Subcutaneous adipose tissue (tissue), 4 donors: Measurements from ENCODE around the gene ANKRD23. TPM values are rescaled to one million over a fixed set of nuclear protein-coding genes. Genes with fewer than 3 reads are reported as not detected.

Experiments
- total RNA-seq, 4 donors: library from RNA; depleted of rRNA; stranded (reverse); fragments of >200 nt; gene quantifications; one replicate each; pipeline ENCODE4 v1.1.0, GENCODE V29; 2016
- TF ChIP-seq, protein P1 (sequence below): fragments of 450-650 bp; IDR thresholded peaks from one replicate; pipeline ENCODE4 v1.5.1; 2016; ENCODE audit warnings: low read depth, mild to moderate bottlenecking, control low read depth, antibody characterized with exemption, moderate library complexity

Gene ANKRD23
- total RNA-seq, 4 donors from 2014 or later: 1.7 to 4.3 (median 2.9) TPM; not detected in 1

DNA sequence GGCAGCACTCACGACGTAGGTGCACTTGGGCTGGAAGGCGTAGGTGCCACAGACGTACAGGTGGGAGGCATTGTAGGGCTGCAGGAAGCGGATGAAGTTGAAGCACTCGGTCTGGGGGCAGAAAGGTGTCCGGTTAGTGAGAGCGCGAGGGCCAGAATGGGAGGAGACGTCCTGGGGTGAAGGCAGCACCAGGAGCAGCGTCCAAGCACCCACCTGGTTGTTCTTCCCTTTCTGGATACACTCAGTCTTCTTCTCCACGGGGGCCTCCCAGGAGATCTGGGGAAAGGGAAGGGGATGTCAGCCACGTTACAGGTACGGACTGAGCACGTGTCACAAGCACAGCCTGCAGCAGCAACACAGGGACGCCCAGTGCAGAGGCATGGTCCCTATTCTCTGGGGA lies 21.8 kb upstream of the ANKRD23 start:
- TF ChIP-seq, protein P1, sequence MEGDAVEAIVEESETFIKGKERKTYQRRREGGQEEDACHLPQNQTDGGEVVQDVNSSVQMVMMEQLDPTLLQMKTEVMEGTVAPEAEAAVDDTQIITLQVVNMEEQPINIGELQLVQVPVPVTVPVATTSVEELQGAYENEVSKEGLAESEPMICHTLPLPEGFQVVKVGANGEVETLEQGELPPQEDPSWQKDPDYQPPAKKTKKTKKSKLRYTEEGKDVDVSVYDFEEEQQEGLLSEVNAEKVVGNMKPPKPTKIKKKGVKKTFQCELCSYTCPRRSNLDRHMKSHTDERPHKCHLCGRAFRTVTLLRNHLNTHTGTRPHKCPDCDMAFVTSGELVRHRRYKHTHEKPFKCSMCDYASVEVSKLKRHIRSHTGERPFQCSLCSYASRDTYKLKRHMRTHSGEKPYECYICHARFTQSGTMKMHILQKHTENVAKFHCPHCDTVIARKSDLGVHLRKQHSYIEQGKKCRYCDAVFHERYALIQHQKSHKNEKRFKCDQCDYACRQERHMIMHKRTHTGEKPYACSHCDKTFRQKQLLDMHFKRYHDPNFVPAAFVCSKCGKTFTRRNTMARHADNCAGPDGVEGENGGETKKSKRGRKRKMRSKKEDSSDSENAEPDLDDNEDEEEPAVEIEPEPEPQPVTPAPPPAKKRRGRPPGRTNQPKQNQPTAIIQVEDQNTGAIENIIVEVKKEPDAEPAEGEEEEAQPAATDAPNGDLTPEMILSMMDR: no peak

DNA sequence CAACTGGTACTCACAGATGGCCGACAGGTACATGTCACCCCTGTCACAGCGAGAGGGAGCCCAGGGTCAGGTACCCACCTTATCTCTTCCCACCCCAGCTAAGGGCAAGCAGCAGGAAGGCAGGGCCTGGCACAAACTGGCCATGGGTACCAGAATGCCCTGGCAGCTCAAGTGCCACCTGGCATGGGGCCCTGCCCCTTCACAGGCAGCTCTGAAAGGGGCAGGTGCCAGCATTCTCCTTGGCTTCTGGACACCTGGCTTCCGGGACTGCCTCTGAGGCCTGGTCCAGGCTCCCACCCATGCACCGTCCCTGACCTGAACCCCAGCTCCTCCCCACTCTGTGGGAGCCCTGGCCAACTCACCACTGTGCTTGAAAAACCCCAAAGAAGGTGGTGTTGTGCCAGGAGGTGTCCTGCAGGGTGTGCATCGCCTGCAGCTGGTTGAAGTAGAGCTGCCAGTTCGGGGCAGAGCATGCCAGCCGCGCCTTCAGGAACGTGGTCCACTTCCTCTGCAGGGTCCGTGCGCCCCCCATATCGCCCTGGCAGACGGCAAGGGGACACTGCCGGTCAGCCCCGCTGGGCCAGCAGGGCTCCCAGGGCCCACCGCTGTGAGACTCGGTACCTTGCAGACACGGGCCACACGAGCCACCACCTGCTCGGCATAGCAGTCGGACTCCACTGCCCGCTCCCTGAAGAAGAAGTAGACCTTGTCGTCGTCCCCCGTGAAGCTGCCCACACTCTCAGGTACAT lies 20.7 kb upstream of the ANKRD23 start:
- TF ChIP-seq, protein P1: no peak

DNA sequence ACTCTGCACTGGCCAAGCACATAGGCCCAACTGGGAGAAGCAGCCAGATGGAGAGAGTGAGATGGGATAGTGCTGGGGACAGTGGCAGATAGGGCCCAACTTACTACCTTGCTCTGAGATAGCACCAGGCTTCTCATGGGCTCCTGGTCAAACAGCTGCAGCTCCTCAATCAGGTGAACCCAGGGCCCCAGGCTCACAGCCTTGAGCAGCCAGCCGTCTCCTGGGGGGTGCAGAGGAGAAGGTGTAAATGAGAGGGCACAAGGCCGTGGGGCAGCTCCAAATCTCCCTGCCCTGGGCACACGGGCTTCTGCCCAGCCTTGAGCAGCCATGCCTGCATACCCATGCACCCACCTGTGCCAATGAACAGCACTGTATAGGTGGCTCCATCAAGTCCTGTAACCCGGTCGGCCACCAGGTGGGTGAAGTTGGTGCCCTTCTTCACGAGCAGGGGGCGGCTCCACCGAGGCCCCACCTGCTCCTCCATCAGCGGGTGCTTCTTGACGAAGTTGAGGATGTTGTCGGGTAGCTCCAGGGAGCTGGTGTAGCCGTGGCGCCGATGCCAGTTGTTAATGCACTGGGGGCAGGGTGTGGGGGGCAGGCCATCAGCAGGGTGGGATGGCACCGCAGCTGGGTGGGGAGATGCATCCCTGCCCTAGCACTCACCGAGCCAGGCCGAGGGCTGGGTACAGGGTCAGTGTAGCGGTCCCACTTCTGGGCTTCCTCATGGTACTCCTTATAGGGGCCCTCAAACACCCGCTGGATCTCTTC lies 19.9 kb upstream of the ANKRD23 start:
- TF ChIP-seq, protein P1: no peak

DNA sequence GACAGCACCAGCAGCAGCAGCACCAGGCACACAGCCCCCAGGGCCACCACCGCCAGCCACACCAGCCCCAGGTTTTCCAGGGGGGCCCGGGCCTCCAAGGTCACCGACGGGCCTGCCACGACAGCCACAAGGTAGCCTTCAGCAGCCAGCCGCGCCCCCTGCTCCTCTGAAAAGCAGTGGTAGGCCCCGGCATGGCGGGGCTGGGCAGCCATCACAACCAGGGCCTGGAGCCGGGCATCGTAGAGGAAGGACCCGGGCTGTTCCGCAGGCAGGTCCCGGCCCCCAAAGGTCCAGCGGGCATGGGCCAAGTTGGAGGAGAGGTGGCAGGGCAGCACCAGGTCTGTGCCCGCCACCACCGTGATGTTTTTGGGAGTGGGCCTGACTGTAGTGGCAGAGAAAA lies 17.3 kb upstream of the ANKRD23 start:
- TF ChIP-seq, protein P1: no peak

DNA sequence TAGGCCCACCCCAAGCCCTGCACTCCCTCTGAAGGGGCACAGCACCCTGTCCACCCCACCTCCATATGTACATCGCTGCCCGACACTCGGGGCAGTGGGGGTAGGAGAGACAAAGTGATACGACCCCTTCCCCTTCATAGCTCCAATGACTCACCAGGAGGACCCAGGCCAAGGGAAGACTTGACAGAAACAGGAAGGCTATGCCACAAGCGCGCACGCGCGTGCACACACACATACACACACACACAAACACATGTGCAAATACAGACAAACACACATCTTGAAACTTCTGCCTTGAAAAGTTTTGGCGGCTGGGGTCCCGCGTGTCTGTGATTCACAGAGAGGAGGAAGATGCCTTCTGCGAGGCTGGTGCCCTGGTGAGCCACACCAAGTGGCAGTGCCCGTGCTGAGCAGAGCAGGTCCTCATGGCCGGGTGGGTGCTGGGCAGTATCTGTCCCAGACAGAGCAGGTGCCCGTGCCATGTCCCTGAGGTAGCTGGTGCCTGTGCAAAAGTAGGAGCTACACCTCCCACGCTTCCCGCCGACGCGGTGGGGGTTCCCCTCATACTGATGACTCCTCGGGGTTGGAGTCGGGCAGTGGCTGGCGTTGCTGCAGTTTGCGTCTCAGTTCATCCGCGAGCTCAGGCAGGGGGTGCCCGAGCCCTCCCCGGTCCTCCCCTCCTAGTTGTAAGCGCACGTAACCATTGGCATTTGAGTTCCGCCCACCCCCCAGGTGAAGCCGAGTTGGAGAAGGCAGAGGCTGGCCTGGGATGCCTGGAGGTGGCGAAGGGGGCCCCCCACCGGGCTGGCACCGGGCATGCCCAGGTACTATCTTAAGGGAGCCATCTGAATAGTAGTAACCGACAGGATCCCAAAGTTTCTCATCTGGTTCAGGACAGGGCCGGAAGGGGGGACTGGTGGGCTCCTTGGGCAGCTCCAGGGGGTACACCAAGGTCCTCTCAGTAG lies 16.5 kb upstream of the ANKRD23 start:
- TF ChIP-seq, protein P1: no peak

DNA sequence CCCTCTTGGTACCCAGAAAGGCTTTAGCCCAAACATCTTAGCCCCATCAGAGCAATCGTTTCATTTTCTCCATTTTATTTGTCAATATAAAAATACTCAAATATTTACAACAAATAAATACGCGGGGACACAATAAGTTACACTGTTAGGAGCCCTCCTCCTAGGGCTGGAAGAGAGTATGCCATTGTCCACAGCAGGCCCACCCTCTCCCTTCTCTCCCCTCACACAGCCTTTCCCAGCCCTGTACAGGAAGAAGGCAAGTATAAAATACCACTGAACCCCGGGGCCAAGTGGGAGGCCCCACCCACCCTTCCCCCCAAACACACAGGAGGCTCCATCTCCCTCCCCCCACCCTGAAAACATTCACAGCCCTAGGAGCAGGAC lies 15.9 kb upstream of the ANKRD23 start:
- TF ChIP-seq, protein P1: no peak
